Measurements from ENCODE around the gene AKR1A1.
"Not testable (repeated sequence)": the region's sequence is repeated elsewhere in the genome, so short reads cannot be mapped to it uniquely, and the experiment has no call there.

The AKR1A1 gene

GRCh38 chr1:45550401-45551351 lies at the start of gene AKR1A1:
AKR1A1 (plus strand) TSS chr1:45550826; CDS start chr1:45561795, 10,969 bp downstream.
- DNase-seq (ENCODE audit: low spot score) = peak; percentile 88

GRCh38 chr1:45501505-45501859 lies 49.1 kb upstream of the AKR1A1 start:
- no peak for DNase-seq (ENCODE audit: low spot score)

DNA sequence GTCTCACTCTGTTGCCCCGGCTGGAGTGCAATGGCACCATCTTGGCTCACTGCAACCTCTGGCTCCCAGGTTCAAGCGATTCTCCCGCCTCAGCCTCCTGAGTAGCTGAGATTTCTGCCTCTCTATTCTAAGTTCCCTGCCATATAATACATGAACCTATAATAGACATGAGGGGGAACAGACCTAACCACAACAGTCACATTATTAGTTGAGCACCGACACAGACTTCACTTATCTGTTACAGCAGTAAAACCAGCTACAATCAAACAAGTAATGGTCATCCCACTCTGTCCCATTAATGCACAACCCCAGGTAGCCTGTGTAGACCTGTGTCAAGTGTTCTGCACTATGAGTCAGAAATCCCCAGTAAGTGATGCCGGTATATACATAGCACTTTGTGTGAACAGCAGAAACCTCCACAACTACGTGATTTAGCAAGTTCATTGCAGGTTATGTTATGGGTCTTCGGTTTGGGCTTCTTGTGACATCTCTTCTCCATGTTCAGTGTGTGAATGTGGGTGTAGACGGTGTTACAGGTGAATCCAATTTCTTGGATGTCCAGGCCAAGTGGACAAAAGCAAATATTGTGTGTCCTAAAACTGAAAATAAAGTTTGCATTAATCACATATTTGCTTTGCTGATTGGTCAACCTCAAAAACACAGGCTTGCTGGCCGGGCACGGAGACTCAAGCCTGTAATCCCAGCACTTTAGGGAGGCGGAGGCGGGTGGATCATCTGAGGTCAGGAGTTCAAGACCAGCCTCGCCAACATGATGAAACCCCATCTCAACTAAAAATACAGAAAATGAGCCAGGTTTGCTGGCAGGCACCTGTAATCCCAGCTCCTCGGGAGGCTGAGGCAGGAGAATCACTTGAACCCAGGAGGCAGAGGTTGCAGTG lies 46.9 kb upstream of the AKR1A1 start:
- no peak for DNase-seq (ENCODE audit: low spot score)

GRCh38 chr1:45507195-45507594 lies 43.4 kb upstream of the AKR1A1 start:
- DNase-seq (ENCODE audit: low spot score) = no peak

DNA sequence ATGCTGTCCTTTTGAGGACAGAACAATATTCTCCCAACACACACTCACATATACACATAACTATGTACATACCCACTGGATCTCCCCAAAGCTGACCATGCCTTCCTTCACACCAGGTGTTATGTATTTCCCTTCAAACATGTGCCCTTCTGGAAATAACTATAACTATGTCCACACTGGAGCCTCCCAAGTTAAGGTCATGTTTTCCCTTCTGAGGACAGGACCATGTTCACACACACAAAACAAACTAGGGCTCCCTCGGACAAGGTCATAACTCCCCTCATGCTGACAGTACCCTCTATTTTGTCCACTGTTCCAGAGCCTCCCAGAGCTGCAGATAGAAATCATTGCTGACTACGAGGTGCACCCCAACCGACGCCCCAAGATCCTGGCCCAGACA lies 42.7 kb upstream of the AKR1A1 start:
- no peak for DNase-seq (ENCODE audit: low spot score)

- DNase-seq (ENCODE audit: low spot score) = no peak
These were observed 42.1 kb upstream of the AKR1A1 start for GRCh38 chr1:45508295-45509151.

GRCh38 chr1:45510036-45510971 lies 40.3 kb upstream of the AKR1A1 start:
- DNase-seq (ENCODE audit: low spot score) = no peak

DNA sequence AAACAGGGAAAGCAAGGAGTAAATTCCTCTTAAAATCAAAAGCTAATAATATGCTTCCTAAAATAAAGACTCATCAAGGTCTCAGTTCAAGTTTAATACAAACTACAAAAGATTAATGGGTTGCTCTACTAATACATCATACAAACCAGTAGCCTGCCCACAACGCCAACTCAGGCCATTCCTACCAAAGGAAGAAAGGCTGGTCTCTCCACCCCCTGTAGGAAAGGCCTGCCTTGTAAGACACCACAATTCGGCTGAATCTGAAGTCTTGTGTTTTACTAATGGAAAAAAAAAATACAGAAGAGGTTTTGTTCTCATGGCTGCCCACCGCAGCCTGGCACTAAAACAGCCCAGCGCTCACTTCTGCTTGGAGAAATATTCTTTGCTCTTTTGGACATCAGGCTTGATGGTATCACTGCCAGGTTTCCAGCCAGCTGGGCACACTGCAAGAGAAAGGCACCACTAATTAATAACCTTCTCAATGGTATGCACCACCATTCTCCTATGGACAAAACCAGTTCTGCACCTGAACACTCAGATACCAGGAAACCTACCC lies 39.6 kb upstream of the AKR1A1 start:
- DNase-seq (ENCODE audit: low spot score) = no peak

GRCh38 chr1:45512641-45513054 lies 38.0 kb upstream of the AKR1A1 start:
- no peak for DNase-seq (ENCODE audit: low spot score)

DNA sequence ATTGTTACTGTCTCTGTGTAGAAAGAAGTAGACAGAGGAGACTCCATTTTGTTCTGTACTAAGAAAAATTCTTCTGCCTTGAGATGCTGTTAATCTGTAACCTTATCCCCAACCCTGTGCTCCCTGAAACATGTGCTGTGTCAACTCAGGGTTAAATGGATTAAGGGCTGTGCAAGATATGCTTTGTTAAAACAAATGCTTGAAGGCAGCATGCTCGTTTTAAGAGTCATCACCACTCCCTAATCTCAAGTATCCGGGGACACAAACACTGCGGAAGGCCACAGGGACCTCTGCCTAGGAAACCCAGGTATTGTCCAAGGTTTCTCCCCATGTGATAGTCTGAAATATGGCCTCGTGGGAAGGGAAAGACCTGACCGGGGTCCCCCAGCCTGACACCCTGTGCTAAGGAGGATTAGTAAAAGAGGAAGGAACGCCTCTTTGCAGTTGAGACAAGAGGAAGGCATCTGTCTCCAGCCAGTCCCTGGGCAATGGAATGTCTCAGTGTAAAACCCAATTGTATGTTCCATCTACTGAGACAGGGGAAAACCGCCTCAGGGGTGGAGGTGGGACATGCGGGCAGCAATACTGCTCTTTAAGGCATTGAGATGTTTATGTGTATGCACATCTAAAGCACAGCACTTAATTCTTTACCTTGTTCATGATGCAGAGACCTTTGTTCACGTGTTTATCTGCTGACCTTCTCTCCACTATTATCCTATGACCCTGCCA lies 36.9 kb upstream of the AKR1A1 start:
- DNase-seq (ENCODE audit: low spot score) = not testable (repeated sequence)

- DNase-seq (ENCODE audit: low spot score) = no peak
These were observed 34.6 kb upstream of the AKR1A1 start for GRCh38 chr1:45516036-45516435.

DNA sequence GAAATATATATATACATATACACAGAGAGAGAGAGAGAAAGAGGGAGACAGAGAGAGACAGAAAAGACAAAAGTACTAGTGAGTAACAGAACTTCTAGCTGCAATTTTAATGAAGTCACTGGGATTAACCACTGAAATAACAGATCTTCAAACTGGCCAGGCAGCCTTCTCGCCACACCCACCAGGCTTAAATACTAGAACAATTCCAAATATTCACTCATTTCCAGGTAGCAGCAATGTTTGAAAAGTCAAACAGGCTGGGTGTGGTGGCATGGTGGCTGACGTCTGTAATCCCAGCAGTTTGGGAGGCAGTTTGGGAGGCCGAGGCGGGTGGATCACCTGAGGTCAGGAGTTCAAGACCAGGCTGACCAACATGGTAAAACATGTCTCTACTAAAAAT lies 34.2 kb upstream of the AKR1A1 start:
- DNase-seq (ENCODE audit: low spot score) = no peak

- DNase-seq (ENCODE audit: low spot score) = not testable (repeated sequence)
These were observed 32.3 kb upstream of the AKR1A1 start for GRCh38 chr1:45518366-45518765.

GRCh38 chr1:45518910-45519309 lies 31.7 kb upstream of the AKR1A1 start:
- DNase-seq (ENCODE audit: low spot score) = peak; percentile 63

DNA sequence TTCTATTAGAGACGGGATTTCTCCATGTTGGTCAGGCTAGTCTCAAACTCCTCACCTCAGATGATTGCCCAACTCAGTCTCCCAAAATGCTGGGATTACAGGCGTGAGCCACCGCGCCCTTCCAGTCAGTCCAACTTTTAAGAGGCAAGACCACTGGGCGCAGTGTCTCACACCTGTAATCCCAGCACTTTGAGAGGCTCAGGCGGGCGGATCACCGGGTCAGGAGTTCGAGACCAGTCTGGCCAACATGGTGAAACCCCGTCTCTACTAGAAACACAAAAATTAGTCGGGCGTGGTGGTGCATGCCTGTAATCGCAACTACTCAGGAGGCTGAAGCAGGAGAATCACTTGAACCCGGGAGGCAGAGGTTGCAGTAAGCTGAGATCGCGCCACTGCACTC lies 30.9 kb upstream of the AKR1A1 start:
- not testable (repeated sequence) for DNase-seq (ENCODE audit: low spot score)

DNA sequence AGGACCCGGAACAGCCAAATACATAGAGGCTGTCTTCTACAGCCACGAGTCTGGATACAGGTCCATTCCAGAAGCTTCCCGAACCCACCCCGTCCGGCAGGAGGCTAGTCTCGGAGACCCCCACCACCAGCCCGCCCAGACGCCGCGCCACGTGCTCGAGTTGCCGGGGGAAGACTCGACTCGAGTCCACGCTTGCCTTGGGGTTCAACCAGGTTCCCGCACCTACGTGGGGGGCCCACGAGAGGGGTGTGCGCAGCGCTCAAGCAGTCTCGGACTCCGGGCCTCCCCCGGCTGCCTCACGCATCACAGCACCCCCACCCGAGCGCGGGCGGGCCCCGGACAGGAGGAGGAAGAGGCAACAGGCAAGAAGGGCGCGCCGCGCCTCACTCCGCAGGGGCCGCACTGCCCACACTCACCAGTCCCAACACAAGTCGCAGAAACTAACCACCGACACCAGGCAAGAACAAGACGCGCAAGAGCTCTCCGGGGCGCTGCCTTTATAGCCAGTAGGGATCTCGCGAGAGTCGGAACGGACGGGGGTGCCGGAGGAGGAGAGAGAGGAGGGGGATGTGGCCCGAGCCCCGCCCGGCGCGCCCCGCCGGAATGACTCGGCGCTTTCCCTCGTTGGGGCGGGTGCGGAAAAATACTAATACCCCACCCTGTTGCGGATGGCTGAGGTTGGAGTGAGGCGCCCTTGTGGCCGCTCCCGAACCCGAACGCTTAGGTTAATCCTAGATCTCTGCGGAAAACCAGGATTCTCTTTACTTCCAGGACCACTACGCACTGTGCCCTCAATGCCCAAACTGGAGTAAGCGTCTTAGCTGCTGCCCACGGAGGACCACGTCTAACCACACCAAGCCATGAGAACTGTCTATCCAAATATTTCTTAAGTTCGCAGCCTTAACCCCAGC lies 29.0 kb upstream of the AKR1A1 start, which contains the start of gene PRDX1:
PRDX1 (minus strand) TSS at position 472 of the 911 bp plus-strand sequence. CDS start 2,841 bp downstream, outside the sequence.
- DNase-seq (ENCODE audit: low spot score) = peak; percentile 97

- no peak for DNase-seq (ENCODE audit: low spot score)
These were observed 28.1 kb upstream of the AKR1A1 start for GRCh38 chr1:45522324-45523104.

DNA sequence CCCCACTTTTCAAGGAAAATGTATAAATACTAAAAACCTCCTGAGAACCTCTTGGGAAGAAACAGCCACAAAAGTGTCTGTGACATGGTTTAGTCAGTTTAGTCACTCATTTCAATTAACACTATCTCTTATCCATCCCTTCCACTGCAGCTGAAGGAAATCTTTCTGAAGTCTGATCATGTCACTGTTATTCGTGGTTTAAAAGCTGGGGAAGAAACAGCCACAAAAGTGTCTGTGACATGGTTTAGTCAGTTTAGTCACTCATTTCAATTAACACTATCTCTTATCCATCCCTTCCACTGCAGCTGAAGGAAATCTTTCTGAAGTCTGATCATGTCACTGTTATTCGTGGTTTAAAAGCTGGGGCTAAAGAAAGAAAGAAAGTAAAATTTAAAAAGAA lies 27.1 kb upstream of the AKR1A1 start:
- DNase-seq (ENCODE audit: low spot score) = not testable (repeated sequence)

Data from putamen (tissue), 1 donor.